Stimulated activated CD8-positive, alpha-beta memory T cell treated with anti-CD3 and anti-CD28 coated beads, Interleukin-4, amount 100 ng/mL, for 4 hours (primary cell): ENCODE results near the gene ATP9A.
"Not testable (repeated sequence)": the region's sequence is repeated elsewhere in the genome, so short reads cannot be mapped to it uniquely, and the experiment has no call there.

Experiments
- DNase-seq, 2 donors: peaks; one replicate each; pipeline ENCODE4 v3.0.0-alpha.2; 2020; ENCODE audit warnings: low read depth in 2 of 2, low spot score in 1 of 2

ATP9A gene

GRCh38 chr20:51752343-51752951, 15.7 kb downstream of the ATP9A start:
- no peak for DNase-seq

- no peak for DNase-seq
Observed at GRCh38 chr20:51750770-51751388, 17.3 kb downstream of the ATP9A start.

DNA sequence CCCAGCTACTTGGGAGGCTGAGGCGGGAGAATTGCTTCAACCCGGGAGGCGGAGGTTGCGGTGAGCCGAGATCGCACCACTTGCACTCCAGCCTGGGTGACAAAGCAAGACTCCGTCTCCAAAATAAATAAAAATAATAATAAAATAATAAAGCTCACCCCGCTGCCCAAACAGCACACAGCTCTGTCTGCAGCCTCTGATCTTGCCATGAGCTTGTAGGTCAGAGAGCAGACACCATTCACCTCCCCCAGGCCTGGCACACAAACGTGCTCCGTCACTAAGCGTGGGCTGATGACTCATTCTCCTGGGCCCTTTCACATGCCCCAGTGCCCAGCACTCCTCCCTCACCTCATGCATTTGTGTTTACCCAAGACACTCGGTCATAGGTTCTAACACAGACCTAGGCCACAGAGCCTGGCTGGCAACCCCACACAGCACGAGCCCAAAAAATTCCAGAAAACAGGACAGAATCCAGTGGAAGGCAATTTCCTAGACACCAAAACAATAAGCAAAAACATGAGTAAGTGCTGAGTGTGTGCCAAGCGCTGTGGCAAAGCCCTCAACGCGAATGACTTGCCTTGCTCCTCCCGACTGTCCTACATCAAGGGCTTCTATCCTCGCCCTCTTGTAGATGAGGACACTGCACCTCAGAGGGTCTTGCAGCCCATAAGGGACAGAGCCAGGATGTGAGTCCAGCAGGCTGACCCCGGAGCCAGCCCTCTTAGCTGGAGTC, 18.0 kb downstream of the ATP9A start:
- DNase-seq, result peak; percentile 4 to 7

DNA sequence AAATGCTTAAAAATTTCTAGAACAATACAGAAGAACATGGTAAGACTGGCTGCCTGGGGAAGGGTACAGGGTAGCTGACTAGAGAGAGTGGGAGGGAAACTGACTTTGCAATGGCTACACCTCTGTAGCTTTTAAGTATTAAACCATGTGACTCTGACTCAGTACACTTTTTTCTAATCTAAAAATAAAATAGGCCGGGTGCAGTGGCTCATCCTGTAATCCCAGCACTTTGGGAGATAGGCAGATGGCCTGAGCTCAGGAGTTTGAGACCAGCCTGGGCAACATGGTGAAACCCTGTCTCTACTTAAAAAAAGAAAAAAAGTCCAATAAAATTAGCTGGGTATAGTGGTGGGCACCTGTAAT, 18.5 kb downstream of the ATP9A start:
- DNase-seq, result no peak

GRCh38 chr20:51747182-51747911, 20.8 kb downstream of the ATP9A start:
- DNase-seq, result no peak

DNA sequence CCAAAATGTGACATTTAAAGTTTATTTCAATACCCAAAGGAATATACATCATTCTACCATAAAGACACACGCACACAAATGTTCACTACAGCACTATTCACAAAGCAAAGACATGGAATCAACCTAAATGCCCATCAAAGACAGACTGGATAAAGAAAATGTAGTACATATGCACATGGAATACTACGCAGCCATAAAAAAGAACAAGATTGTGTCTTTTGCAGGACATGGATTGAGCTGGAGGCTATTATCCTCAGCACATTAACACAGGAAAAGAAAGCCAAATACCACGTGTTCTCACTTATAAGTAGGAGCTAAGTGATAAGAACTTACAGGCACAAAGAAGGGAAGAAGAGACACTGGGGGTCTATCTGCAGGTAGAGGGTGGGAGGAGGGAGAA, 22.4 kb downstream of the ATP9A start:
- DNase-seq, result no peak

GRCh38 chr20:51740838-51741237, 27.4 kb downstream of the ATP9A start:
- no peak for DNase-seq

DNA sequence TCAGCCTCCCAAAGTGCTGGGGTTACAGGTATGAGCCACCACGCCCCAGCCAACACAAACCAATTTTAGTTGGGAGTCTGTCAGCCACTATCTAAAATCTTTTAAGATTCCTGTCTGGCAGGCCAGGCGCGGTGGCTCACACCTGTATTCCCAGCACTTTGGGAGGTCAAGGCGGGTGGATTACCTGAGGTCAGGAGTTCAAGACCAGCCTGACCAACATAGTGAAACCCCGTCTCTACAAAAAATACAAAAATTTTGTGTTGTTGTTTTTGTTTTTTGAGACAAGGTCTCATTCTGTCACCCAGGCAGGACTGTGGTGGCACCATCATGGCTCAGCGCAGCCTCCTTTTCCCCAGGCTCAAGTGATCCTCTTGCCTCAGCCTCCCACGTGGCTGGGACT, 27.9 kb downstream of the ATP9A start:
- DNase-seq, result not testable (repeated sequence)

DNA sequence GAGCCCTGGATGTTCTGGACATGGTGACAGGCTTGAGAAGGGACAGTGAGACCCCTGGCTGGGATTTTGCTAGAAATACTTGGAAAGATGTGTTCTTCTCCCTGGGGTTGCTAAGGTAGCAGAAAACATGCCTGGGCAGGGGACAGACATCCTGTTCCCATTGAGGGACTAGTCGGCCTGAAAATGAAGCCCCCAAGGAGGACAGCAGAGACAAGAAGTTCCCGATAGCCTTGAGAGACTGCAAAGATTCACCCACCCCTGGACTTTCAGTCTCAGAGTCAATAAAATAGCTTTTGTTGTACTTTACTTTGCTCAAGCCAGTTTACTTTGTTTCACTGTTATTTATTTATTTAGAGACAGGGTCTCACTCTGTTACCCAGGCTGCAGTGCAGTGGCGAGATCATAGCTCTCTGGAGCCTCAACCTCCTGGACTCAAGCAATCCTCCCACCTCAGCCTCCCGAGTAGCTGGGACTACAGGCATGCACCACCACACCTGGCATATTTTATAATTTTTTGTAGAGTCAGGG, 28.4 kb downstream of the ATP9A start:
- DNase-seq, result no peak

- no peak for DNase-seq
Observed at GRCh38 chr20:51738877-51739447, 29.2 kb downstream of the ATP9A start.

- DNase-seq, result not testable (repeated sequence)
Observed at GRCh38 chr20:51738261-51738660, 29.9 kb downstream of the ATP9A start.

DNA sequence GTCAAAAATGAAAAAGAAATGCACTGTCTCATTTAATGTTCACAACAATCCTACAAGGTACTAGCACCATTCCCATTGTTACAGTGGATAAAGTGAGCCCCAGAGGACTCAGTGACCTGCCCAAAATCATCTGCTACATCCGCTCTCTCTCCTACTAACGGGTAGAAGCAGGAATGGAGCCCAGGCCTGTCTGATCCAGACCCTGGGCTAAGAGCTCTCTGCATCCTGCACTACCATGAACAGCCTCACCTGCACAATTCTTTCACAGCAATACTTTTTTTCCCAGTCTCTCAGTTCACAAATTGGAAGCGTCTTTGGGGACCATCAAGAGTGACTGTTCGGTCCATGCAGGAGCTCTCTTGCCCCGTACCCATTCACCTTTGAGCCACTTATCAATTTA, 31.2 kb downstream of the ATP9A start:
- no peak for DNase-seq

GRCh38 chr20:51735728-51736600, 32.2 kb downstream of the ATP9A start:
- no peak for DNase-seq

DNA sequence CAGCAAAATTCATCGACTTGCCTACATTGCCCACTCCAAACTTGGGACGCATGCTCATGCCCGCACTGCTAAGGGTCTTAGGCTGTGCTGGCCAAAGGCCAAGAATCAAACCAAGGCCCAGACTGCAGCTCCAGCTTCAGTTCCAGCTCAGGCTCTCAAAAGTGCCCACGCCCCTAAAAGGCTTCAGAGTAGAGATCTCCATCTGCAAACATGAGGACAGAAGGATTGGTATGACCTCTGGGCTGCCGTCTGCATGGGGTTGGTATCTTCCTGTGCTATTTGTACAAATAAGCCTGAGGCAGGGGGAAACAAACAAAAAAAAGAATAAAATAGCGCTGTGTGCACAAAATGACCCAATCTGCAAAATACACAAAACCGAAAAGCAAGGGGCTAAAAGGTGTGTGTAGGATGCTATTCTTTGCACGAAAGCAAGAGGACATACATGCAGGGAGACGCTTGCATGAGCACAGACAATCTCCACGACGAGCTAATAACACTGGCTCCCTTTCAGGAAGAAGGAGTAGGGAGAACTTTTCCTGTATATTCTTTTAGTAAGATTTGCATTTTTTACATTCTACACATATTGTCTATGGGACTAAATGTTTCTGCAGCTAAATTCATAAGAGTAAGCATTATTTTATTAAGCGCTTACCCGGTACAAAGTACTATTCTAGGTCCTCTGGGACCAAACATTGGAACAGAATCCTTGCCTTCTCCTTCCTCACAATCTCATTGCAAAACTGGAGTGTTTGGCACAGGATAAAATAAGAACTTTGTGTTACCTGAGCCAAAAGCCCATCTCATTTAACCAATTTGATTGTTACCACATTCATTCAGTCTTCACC, 33.1 kb downstream of the ATP9A start:
- no peak for DNase-seq

GRCh38 chr20:51733070-51733469, 35.1 kb downstream of the ATP9A start:
- no peak for DNase-seq

DNA sequence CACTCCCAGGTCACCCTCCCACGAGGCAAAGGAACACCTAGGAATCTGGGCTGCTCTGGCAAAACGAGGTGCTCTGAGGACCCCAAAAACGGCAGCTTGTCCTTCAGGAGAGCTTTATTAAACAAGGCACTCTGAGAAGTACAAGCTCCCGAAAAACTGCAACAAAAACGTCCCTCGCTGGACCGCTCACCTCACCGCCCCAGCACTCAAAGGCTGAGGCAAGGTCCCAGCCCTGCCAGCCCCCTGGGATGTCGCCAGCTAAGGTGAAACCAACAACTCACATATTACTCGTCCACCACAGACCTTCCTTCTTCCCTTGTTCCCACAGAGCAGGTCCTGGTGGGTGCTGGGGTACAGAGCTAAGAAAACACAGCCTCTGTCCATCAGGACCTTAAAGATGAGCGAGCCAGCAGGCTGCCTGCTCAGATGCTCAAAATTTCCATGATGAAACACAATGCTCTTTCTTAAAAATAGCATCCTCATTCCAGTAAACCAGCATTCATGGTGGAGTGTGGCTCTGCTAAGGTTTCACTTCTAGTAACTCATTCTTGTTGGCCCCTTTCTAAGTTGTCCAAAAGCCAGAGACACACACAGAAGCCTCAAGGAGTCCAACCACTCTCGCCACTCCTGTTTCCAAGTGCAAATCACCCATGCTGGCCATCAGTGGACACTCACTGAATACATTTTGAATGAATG, 35.9 kb downstream of the ATP9A start:
- DNase-seq, result no peak

DNA sequence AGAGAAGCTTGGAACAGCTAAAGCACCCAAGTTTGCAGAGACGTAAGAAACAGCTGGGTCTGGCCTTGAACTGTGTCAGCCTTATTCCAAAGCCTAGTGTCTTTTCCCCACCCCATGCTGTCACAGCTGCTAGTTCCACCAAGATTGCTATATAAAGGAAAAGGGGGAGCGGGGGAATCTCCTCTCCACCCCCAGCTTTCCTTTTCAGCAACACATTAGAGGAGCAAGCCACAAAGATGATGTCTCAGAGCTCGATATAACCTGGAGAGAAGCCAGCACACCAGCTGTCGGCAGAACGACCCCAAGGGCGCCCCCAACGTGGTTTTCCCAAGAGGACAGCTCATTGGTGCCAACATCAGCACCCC, 36.5 kb downstream of the ATP9A start:
- no peak for DNase-seq

DNA sequence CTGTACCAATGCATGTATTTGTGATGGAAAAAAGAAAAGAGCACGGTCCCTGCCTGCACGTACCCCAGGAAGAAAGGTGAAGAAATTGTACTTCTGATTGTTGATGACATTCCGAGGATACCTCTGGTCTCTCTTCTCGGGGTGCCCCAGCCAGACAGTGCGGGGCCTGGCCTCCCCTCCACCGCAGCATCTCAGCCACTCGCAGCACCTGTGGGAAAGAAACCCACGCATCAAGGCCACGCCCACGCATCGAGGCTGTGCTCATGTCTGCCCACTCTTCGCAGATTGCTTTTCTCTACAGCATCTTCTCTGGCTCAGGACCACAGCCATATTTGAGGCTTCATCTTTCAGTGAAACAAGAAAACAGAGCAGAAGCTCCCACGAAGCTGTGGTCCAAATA, 38.4 kb downstream of the ATP9A start:
- no peak for DNase-seq

GRCh38 chr20:51728737-51729136, 39.5 kb downstream of the ATP9A start:
- DNase-seq, result no peak
